Dermis microvascular lymphatic vessel endothelial cell (primary cell): ENCODE results near the gene GRIK4. TPM values are rescaled to one million over a fixed set of nuclear protein-coding genes. Genes with fewer than 3 reads are reported as not detected.

Experiments used
- DNase-seq, 2 donors: peaks; one replicate each; pipeline versions ENCODE4 v3.0.0 to v3.0.0-alpha.2; 2010; ENCODE audit warnings: low read depth in 2 of 2
- total RNA-seq: library from RNA; depleted of rRNA; stranded (reverse); fragments of >200 nt; gene quantifications from 2 replicates; pipeline ENCODE4 v1.2.1, GENCODE V29; 2014

Gene GRIK4
- total RNA-seq, 1 donor from 2014 or later: not detected

DNA sequence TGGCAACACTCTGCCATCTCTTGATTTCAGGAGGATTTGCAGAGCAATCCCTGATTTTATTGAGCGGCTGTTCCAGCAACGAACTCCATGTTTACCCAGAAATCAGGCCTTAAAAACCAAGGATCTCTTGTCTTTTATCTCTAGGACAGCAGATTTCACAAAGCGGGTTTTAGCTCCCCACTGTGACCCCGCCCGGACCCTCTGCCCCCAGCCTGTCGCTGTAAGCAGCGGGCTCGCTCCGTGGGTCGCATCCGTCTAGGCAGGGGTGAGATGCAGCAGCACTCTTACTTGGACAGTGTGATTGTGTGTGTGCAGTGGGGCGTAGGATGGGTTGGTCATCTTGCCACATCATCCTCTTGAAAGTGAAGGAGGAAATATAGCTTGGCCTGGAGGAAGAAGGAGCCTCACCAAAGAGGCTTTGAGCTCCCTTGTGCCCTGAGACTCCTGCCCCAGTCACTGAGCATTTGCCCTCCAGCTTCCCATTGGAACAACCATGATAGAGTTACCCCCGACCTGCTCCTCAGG, 323.2 kb downstream of the GRIK4 start:
- DNase-seq: no peak

DNA sequence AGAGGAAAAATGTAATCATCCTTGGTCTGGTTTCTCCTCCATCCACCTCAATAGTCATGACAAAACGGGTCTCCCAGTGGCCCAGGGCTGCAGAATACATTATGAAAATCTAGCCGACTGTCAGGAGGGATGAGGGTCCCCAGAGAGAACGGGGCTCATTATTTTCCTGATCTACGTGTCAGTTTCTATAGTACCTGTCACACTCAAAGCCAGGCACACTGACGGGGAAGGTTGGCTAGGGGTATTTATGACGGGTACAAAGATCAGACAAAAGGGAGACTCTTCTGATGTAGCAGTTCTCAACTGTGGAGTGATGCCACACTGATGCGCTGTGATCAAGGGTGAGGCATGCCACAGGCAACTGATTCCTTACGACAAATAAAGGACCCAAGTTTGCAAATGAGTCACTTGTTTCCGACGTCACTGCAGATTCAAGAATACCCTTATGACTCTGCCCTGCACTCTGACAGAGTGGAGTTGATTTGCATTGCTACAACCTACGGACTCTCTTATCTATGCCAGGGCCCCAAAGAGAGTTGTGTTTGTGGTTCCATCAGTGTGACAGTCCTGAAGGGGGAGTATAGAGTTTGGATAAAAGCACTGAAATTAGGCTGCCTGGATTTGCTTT, 324.2 kb downstream of the GRIK4 start:
- no peak for DNase-seq

DNA sequence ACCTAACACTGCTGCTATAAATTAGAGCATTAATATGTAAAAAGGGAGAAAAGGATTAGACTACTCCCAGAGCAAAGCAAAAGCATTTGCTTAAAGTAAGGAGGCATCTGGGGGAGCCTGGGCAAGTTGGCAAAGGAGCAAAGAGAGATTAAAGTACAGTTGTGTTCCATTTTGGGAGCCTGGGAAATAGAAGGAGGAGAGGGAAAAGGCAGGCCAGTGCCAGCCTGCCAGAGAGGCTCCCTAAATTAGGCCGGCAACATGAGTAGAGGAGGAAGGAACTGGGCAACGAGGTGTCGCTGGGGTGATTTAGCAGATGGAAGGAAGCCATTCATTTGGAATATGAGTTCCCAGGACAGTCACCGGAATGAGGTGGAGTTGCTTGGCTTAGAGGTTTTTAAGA, 326.1 kb downstream of the GRIK4 start:
- DNase-seq: no peak

DNA sequence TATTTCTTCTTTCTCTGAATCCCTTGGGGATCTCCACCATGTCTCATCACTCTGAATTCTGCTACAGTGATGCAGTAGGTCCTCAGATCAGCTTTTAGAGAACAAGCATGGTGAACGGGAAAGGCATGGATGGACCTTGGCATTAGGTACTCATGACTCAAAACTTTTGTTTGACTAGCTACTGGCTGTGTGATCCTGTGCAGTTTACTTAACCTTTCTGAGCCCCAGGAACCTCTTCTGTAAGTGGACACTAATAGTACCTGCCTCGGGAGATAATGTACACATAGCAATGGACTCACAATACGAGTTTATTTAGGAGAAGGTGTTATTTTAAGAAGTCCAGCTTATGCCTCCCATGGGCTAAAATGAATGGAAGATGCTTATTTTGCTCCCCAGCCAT, 327.7 kb downstream of the GRIK4 start:
- no peak for DNase-seq

DNA sequence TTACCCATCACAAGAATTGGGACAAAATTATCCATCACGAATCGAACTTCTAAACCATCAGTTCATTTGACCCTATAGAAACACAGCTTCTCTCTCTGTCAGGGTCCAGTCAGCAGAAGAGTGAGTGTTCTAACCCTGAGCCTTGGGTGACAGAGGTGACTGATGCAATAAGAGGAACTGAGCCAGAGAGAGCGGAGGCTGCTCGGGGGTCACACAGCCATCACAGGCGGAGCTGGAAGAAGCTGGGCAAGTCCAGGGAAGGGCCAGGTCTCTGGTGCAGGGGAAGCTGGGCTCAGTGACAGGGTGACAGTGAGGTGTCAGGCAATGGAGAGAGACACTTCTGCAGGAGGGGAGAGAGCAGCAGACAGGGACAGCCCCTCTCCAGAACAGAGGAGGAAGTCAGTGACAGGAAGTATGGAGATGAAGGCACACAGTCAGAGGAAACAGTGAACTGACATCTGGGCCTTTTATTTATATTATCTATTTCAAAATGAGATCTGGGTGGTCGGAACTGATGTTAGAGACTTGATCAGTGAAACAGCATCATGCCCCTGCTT, 328.4 kb downstream of the GRIK4 start:
- no peak for DNase-seq

DNA sequence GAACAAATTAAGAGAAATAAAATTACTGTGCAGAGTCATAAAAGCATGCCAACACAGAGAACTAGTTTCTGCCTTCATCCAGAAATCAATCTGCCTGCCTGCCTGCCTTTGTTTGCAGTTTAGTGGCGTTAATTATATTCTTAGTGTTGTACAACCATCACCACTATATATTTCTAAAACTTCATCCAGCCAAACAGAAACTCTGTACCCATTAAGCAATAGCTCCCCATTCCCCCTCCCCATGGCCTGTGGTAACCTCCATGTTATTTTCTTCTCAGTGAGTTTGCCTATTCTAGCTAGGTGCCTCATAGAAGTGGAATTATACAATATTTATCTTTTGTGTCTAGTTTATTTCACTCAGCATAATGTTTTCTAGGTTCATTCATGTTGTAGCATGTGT, 329.1 kb downstream of the GRIK4 start:
- DNase-seq: no peak

DNA sequence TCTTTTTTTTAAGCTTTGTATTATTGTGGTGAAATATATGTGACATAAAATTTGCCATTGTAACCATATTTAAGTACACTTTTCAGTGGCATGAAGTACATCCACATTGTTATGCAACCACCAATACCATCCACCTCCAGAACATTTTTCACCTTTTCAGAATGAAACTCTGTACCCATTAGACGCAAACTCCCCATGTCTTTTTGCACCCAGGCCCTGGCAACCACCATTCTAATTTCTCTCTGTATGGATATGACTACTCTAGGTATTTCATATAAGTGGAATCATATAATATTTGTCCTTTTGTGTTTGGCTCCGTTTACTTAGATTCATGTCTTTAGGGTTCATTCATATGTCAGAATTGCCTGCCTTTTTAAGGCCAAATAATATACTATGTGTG, 329.5 kb downstream of the GRIK4 start:
- DNase-seq: no peak

DNA sequence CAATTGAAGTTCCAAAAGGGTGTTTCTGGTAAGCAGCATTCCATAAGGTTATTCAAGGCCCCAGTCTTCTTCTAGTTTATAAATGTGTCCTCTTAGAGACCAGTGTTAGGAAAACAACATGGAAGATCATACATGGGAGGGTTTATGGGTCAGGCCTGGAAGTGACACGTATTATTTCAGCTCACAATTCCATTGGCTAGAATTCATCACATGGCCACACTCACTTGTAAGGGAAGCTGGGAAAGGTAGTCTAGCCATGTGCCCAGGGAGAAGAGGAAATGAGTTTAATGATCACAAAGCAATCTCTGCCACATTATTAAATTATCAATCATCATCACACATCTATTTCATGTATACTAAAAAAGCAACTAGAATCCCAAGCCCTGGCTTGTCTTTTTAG, 330.6 kb downstream of the GRIK4 start:
- DNase-seq: no peak

DNA sequence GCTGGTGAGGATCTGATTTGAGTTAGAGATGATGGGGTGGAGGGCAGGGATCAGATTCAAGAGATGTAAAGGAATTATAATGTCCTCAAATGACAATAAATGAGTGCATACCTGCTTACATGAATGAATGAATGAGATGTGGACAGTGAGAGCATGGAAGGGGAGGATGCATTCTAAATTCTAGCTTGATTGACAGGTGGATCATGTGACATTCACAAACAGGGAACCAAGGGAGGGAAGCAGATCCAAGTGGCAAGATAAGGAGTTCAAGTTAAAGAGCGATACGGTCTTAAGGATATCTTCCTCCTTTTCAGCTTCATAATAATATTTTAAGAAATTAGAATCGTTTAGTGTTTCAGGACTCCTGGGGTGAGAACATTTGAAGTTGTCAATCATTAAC, 341.9 kb downstream of the GRIK4 start:
- DNase-seq: no peak

DNA sequence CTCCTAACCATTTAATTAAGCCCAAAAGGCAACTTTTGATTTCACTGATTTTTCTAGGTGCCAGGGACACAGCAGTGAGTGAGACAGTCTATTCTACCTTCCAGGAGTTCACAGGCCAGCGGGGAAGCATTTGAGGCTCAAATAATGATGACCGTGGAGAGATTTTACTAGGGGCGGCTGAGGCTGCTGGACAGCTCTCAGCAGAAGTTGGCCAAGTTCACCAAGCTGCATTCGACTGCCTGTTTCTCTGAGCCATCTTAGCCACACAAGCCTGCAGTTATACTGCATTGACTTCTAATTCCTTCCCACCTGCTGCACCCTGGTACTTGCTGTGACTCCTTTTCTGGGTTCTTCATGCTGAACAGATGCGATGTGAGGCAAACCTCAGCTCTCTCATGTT, 343.4 kb downstream of the GRIK4 start:
- DNase-seq: no peak

DNA sequence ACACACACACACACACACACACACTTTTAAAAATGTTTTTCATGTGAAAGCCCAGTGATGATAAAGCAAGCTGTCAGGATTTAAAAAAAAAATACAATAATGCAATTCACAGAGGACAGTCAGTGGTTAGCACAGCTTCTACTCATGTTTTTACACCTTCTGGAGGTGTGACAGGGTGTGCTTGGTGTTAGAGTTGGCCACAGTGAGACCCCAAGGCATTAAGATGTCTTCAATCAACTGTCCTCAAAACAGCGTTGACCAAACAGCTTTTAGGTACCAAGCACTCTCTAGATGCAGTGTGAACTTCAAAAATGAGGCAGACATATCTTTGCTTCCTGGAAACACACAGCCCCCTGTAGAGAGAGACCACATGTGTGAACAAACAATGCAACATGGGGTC, 346.0 kb downstream of the GRIK4 start:
- DNase-seq: no peak

DNA sequence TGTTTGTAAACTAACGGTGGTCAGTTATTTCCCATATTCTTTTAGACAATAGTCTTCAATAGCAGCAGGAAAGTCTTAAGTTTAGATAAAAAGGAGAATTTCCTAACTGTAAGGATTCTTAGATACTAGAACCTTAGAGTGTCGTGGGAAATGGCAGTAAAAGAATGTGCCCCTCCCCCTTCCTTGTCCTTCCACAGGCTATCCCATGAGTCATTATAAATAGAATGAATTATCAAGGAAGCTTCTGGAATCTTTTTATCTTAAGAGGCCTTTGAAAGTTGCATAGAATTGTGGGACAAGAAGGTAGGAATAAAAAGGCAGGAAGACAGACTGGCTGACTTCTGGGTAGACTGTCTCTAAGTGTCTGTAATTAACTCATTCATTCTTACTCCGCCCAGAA, 347.2 kb downstream of the GRIK4 start:
- peak in 1 of 2 donors; percentile 13 for DNase-seq

DNA sequence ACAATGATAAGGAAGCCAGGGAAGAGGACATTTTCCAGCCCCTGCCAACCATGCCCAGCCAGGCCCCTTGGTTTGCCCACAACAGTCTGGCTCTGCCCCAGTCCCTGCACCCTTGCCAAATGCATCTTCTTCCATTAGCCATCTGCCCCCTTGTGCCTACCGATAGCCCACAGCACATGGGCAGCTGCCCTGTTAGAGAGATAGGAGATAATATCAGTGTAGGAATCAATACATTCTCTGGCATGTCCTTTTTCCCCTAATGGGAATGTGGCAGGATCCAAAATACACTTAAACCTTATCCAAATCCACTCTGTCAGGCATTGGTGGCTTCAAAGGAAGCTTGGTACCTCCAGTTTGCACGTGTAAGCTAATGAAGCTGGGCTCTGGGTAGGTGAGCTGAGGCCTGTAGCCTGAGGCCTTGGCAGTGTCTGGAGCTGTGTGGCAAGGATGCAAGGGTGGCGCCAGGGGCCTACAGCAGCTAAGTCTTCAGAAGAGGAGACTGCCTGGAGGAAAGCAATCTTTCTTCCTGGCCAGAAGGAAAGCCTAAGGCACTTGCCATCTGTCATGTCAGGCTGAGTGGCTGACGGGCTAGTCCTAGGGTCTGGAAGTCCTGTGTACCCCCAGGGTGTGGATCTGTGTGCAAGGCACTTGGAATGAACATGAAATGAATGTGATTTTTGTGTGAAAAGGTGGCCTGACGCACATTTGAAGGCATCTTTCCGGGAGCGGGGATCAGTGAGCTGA, 348.2 kb downstream of the GRIK4 start:
- DNase-seq: no peak

DNA sequence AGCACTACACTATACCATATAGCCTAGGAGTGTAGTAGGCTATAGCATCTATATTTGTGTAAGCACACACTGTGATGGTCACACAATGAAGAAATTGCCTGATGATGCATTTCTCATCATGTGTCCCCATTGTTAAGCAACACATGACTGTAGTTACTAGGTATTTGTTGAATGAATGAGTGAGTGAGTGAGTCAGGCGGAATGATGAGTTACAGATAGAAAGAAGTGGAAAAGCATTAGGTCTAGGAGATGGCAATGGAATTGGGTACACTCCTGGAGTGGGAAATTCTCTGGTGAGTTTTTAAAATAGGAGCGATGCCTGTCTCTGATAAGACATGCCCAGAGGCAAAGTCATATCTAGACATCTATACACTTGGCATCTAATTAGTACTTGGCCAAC, 351.8 kb downstream of the GRIK4 start:
- no peak for DNase-seq

DNA sequence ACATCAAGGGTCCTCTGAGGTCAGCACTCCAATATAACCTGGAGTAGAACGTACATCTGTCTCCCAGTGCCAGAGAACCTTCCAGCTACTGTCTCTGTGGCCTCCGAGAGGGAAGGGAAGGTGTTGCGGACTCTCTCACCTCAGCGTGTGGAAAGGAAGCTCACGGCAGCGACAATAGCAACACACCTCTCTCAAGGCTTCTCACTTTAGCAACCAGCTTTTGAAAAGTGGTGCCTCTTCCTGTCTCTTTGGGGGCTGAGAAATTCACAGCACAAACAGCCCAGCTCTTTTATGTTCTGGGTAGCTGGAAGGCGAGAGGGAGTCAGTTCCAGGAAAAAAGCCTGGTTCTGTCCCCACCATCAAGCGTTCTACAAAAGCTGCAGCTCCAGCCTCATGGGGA, 355.5 kb downstream of the GRIK4 start:
- DNase-seq: no peak

DNA sequence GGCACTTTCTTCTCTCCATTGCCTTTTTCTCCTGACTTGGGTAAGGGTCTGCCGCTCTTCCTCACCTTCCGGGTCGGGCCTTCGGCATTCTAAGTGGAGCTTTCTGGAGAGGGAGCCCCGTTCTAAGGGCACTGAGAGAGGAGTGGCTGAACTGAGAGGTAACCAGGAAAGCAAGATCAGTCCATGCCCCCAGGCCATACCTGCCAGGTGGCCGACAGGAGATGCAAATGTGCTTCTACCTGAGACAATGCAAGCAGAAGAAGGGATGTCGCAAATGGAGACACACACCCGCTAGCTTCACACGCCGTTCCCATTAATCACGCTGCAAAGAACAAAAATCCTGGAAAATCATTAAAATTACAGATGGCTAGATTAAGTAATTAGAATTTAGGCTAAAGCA, 356.0 kb downstream of the GRIK4 start:
- DNase-seq: no peak

DNA sequence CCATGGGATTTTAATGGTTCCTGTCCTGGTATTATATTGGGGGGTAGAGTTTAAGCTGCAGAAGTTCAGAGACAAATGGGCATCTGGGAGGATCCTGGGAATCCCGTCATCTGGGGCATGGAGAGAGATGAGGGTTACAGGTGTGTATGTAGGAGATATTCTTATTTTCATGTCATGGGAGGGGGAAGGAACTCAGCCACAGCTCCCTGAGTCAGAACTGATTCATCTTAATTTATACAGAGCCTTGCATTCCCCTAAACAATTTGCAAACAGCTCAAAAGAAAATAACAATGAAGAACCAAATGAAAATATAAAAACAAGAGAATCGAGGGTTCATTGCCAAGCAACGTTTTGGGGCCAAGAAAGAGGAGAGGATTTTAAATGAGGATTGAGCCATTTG, 356.4 kb downstream of the GRIK4 start:
- DNase-seq: no peak

DNA sequence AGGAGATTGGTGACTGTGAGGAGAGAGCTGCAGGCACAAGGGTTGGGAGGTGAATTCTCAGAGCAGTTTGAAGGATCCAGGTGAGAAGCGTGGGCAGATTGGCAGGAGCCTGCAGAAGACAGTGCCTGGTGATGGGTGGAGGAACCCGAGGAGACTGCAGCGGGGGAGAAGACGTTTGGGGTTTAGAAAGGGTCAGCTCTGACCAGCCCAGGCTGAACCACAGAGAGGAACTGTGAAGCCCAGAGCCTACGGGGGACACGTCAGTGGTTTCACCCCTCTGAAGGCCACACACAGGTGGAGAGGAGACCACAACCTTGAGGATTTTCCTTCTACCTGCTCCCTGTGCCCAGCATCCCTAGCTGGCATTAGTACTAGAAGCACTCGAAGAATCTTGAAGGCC, 357.5 kb downstream of the GRIK4 start:
- no peak for DNase-seq

DNA sequence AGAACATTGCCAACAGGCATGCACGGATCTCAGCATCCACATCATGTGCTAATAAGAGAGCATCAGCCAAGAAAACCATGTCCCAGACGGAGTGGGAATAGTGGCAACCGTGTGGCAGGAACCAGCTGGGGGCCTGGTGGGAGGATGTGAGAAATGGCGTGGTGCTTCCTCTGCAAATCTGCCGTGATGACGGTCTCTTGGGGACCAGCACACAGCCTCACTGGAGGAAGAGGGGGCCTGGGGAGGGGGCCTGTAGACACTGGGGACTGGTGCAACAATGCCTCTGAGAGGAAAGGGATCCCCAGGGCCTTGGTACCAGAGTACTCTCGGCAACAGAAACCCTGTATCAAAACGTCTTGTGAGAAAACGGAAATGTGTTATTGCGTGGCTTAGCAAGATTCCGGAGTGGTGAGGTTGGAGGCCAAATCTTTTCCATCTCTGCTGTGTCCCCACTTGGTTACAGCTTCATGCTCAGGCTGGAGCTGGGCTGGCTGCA, 358.0 kb downstream of the GRIK4 start:
- DNase-seq: no peak

DNA sequence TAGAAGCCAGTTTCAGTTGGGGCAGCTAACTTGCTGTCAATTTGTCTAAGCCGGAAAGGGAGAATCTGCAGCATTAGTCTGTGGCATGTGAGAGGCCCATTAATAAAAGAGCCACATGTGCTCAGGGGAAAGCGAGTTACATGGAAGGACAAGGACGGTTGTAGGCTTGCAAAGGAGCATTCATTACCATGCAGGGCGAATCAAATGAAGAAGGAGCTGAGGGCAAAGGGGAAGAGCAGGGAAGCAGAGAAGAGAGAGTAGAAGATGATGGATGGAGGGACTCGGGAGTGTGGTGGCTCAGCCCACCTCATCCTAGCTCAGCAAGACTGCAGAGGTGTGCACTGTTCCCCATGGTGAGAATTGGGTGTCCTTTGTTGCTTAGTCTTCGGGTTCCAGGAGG, 359.6 kb downstream of the GRIK4 start:
- no peak for DNase-seq

DNA sequence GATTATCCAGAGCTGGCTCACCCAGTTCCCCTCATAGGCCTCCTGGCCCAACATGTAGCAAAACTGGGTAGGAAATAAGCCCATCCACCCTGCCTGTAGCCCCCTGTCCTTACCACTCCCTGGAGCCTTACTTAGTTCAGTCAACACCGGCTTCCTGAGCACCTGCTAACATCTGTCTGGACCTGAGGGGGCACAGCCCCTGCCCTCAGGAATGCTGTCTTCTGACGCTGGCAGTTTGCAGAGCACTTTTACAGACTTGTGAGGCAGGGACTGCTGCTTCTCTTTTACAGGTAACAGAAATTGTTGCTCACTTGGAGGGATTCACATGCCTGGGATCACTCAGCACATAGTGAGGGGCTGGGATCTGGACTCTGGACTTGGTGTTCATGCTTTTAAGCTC, 360.4 kb downstream of the GRIK4 start:
- DNase-seq: no peak

DNA sequence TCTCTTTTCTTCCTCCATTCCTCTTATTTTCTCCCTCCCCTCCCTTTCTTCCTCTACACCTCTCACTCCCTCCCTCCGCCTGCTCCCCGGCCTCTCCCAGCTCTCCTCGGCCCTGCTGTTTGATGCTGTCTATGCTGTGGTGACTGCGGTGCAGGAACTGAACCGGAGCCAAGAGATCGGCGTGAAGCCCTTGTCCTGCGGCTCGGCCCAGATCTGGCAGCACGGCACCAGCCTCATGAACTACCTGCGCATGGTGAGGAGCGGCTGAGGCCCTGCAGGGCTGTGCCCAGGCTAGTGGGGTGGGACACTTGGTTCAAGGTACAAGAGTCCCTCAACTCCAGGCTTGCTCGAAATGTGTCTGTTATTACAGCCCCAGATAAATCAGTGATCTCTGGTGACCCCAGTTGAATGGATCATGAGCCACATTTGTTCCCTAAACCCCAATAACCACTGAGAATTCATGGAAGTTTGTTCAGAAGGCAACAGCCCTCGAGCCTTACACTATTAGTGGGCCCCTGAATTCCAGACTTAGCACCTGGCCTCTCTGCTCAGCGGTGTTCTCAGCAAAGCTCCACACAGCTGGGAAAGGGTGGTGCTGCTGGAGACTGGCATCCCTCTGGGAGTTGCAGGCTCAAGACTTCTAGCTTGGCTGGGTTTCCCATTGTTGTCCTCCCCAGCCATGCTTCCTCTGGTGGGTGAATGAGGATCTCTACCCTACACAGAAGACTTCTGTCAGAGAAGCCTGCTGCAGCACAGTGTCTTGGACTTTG, 362.6 kb downstream of the GRIK4 start:
- no peak for DNase-seq
